SH-SY5Y (cell line): ENCODE measurements around the gene TECR.

Experiments
- GATA2 ChIP-seq: IDR thresholded peaks from 2 replicates; pipeline ENCODE4 v1.6.1; 2011; ENCODE audit warnings: mild to moderate bottlenecking, low read depth, low read length
- GATA3 ChIP-seq: IDR thresholded peaks from 2 replicates; pipeline ENCODE4 v1.6.1; 2011; ENCODE audit warnings: low read depth, mild to moderate bottlenecking, low read length, moderate library complexity

DNA sequence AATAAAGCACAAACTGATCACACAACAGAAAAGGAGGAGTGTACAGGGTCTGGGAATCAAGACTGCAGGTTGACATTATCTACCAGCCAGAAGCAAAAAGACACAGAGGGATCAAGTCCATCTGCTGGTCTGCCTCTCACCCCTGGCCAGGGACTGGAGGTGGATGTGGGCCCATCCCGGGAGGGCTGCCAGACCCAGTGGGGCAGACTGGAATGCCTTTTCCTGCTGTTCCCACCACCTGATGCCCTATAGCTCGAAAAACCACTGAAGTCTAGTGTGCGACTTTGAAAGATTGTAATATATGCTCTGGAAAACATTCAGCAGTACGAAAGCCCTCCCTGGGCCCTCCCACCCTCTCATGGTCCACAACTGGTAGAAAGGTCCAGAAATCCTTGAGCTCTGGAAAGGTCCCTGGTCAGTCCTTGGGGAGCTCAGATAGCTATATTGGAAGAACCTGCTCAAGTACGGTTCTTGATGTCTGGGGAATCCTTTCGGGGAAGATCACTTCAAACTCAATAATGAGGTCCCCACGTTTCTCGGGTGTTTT lies 13.8 kb upstream of the TECR start:
- TF ChIP-seq GATA3 (no peak), GATA2 (no peak)
